ENCODE measurements around the gene HELZ. TPM values are rescaled to one million over a fixed set of nuclear protein-coding genes. Genes with fewer than 3 reads are reported as not detected.

Gene HELZ
- total and polyA plus RNA-seq, 7 donors, result 1.8 to 55.7 (median 30.8) TPM

GRCh38 chr17:67069603-67070136 is 175.3 kb downstream of the HELZ start:
- Histone ChIP-seq H3K27me3 (ENCODE audit: insufficient read depth in 3 of 3, low read length in 2 of 3) (no peaks in the 10 kb centered on the region), H3K36me3 (ENCODE audit: insufficient read depth in 1 of 2, low read depth in 1 of 2) (peaks cover 0 to 7% of the 10 kb centered on the region in 2 donors), H3K4me3 (no peak overlapping the region), H3K4me1 (peaks cover 8% of the 10 kb centered on the region), H3K9me3 (no peaks in the 10 kb centered on the region), H3K27ac (no peak overlapping the region)
- ATAC-seq (peak in 2 of 4 donors; percentile 54 to 66), DNase-seq (no peak)
- 46 to 60% (median 51%) methylated on average over 5 of the region's 5 CpGs for WGBS, 3 donors
- TF ChIP-seq, protein P1, sequence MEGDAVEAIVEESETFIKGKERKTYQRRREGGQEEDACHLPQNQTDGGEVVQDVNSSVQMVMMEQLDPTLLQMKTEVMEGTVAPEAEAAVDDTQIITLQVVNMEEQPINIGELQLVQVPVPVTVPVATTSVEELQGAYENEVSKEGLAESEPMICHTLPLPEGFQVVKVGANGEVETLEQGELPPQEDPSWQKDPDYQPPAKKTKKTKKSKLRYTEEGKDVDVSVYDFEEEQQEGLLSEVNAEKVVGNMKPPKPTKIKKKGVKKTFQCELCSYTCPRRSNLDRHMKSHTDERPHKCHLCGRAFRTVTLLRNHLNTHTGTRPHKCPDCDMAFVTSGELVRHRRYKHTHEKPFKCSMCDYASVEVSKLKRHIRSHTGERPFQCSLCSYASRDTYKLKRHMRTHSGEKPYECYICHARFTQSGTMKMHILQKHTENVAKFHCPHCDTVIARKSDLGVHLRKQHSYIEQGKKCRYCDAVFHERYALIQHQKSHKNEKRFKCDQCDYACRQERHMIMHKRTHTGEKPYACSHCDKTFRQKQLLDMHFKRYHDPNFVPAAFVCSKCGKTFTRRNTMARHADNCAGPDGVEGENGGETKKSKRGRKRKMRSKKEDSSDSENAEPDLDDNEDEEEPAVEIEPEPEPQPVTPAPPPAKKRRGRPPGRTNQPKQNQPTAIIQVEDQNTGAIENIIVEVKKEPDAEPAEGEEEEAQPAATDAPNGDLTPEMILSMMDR (IDR thresholded peaks at IDR 0.05), result no peak
- intact Hi-C loops (cut with DNase I), result no loop called here

GRCh38 chr17:67068999-67069398 is 176.0 kb downstream of the HELZ start:
- TF ChIP-seq, protein P1 (IDR thresholded peaks at IDR 0.05), result no peak
- H3K36me3 ChIP-seq (ENCODE audit: insufficient read depth in 1 of 2, low read depth in 1 of 2), result peaks cover 0 to 7% of the 10 kb centered on the region in 2 donors
- DNase-seq, result no peak
- H3K4me3 ChIP-seq, result no peak overlapping the region
- intact Hi-C loops (cut with DNase I), result no loop called here
- H3K9me3 ChIP-seq, result no peaks in the 10 kb centered on the region
- no peak overlapping the region for H3K27ac ChIP-seq
- WGBS, 3 donors, result 33 to 37% (median 37%) methylated on average over 3 of the region's 3 CpGs
- peaks cover 8% of the 10 kb centered on the region for H3K4me1 ChIP-seq
- H3K27me3 ChIP-seq (ENCODE audit: insufficient read depth in 3 of 3, low read length in 2 of 3), result no peaks in the 10 kb centered on the region
- peak in 1 of 4 donors; percentile 12 for ATAC-seq

DNA sequence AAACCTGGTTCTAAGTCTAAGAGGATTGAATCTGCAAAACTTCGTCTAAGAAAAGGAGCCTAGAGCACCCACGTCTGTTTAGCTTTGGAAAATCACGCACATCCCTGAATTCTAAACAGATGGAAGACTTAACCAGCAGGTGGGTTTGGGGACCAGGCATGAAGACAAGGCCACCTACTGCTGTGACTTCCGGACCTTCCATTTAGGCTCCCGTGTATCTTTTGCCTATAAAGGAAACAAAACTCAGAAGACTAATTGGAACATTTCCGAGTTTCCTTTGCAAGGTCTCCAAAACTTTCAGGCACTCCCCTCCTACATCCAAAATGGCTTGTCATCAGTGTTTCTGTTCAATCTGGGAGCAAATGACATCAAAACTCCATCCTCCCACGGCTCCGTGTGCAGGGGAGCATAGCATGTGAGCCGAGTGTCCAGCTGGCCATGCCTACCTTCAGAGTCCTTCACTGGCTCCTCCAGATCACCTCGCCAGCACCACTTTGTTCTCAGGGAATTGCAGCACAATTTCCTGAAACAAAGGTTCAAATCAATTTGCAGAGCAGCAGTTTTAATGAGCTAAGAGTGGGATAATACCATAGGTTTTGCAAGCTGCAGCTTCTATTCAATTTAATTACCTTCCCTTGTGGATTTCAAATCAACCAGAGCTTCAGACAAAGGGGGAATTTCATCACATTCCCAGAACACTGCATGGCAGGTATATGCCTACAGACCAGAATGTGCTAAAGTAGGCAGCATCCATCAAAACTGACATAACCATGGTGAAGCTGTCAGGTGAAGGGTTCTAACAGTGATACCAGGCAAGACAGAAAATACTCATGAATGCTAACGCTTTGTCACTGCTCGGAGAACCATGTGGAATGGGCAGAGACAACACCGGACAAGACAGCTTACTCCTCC is 177.2 kb downstream of the HELZ start:
- intact Hi-C loops (cut with DNase I), result no loop called here
- H3K4me3 ChIP-seq, result no peak overlapping the region
- H3K36me3 ChIP-seq (ENCODE audit: insufficient read depth in 1 of 2, low read depth in 1 of 2), result peaks cover 0 to 7% of the 10 kb centered on the region in 2 donors
- ATAC-seq (no peak), DNase-seq (no peak)
- TF ChIP-seq, protein P1 (IDR thresholded peaks at IDR 0.05), result no peak
- no peaks in the 10 kb centered on the region for H3K27me3 ChIP-seq (ENCODE audit: insufficient read depth in 3 of 3, low read length in 2 of 3)
- H3K27ac ChIP-seq, result no peak overlapping the region
- 80 to 88% (median 82%) methylated on average over 13 of the region's 13 CpGs for WGBS, 3 donors
- no peaks in the 10 kb centered on the region for H3K9me3 ChIP-seq
- peaks cover 8% of the 10 kb centered on the region for H3K4me1 ChIP-seq

DNA sequence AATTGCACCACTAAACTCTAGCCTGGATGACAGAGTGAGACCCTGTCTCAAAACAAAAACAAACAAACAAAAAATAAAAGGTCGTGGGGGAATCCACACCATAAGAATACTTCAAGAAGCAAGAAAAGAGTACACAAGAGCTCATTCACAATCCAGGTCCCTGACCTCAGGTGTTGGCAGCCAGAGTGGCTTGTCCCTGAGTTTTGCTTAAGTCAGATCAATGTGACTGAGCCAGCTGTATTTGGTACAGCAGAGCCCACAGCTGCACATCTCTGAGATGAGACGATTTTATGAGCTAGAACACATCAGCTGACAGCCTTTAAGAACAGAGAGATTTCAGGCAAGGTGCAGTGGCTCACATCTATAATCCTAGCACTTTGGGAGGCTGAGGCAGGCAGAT is 178.3 kb downstream of the HELZ start:
- no peaks in the 10 kb centered on the region for H3K9me3 ChIP-seq
- H3K27ac ChIP-seq, result no peak overlapping the region
- WGBS, 3 donors, result 33 to 59% (median 41%) methylated on average over 2 of the region's 2 CpGs
- no peaks in the 10 kb centered on the region for H3K27me3 ChIP-seq (ENCODE audit: insufficient read depth in 3 of 3, low read length in 2 of 3)
- peaks cover 0 to 7% of the 10 kb centered on the region in 2 donors for H3K36me3 ChIP-seq (ENCODE audit: insufficient read depth in 1 of 2, low read depth in 1 of 2)
- peaks cover 8% of the 10 kb centered on the region for H3K4me1 ChIP-seq
- ATAC-seq, result peak in 1 of 4 donors; percentile 34
- intact Hi-C loops (cut with DNase I), result no loop called here
- no peak overlapping the region for H3K4me3 ChIP-seq
- DNase-seq, result no peak
- TF ChIP-seq, protein P1 (IDR thresholded peaks at IDR 0.05), result no peak
